Dermis microvascular lymphatic vessel endothelial cell (primary cell): Measurements from ENCODE around the gene TTLL4. TPM values are rescaled to one million over a fixed set of nuclear protein-coding genes. Genes with fewer than 3 reads are reported as not detected.
A peak's percentile ranks its signal among the peaks of the same experiment; 100 is the strongest.
"Not testable (repeated sequence)": the region's sequence is repeated elsewhere in the genome, so short reads cannot be mapped to it uniquely, and the experiment has no call there.

Experiments used
- DNase-seq, 2 donors: peaks; one replicate each; pipeline versions ENCODE4 v3.0.0 to v3.0.0-alpha.2; 2010; ENCODE audit warnings: low read depth in 2 of 2
- total RNA-seq: library from RNA; depleted of rRNA; stranded (reverse); fragments of >200 nt; gene quantifications from 2 replicates; pipeline ENCODE4 v1.2.1, GENCODE V29; 2014

The TTLL4 gene
- total RNA-seq, 1 donor from 2014 or later = 5.4 TPM

DNA sequence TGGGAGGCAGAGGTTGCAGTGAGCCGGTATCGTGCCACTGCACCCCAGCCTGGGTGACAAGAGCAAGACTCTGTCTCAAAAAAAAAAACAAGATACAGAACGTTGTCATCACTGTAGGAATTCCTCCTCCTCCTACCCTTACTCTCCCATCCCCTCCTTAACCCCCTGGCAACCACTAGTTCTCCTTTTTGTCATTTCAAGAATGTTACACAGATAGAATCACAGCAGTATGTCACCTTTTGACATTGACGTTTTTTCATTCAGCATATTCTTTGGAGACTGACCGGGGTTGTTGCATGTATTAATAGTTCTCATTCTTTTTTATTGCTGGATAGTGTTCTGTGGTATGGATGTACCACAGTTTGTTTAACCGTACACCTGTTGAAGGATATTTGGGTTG, 32.4 kb downstream of the TTLL4 start:
- no peak for DNase-seq

DNA sequence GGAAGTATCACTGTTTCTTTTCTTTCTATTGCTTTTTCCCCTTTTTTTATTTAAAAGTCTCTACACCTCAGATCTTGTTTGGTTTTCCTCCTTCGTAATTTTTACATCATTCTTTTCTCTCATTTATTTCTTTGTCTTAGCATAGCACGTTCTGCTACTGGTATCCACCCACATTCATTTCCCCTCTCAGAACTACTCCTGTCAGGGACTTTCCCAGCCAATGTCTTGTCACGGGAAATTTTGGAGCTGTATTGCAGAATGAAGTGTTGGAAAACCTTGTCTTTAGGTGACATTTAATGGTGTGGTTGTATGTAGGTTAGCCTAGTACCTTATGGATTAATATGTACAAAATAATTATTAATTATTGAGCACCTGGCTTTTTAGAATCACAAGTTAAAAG, 34.0 kb downstream of the TTLL4 start:
- DNase-seq = no peak

DNA sequence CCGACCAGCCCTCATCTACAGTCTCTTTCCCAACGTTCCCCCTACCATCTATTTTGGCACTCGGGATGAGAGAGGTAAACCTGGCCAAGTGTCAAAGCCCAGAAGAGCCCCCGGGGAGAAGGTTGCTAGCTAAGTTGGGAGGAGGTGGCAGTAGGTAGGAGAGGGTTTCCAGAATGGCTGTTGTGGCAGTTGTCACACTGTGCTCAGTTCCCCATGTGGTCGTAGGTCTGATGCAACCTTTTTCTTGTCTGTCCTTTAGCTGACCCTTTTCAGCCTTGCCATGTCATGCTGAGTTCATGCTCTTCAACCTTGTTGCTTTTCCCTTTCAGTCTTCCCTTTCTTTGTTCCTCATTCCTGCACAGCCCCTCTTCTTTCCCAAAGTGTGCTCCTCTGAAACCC, 34.5 kb downstream of the TTLL4 start:
- DNase-seq = no peak

DNA sequence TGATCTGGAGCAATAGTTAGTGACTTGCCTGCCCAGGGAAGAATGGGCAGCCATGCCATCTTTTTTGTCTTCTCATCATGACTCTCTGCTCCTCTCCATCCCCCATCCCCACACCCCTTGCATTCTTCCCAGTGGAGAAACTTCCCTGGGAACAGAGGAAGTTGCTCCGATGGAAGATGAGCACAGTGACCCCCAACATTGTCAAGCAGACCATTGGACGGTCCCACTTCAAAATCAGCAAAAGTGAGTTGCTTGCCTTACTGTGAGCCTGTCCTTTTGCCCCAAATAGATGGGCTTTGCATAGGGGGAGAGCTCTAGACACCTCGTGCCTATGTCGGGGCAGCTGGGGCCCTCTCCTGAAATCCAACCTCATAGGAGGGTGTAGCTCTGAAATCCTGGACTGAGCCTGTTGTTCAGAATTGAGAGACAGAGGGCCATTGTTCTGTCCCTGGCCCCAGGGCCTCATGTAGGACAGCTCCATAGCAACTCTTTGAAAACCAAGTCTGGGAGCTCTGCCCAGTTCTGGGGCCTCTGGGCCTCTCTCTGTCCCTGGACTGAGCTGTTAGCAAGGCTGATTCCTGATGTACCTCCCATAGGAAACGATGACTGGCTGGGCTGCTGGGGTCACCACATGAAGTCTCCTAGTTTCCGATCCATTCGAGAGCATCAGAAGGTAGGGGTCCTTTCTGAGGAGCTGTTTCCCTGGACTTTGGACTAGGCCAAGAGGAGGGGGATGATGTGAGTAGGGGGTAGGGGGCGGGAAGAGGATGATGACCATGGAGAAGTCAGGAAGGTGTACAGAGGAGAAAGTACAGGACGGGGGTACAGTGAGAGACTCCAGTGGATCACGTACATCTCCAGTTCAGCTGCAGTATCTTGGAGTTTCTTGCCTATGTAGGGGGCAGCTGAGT, 35.2 kb downstream of the TTLL4 start:
- DNase-seq = peak in 1 of 2 donors; percentile 12

DNA sequence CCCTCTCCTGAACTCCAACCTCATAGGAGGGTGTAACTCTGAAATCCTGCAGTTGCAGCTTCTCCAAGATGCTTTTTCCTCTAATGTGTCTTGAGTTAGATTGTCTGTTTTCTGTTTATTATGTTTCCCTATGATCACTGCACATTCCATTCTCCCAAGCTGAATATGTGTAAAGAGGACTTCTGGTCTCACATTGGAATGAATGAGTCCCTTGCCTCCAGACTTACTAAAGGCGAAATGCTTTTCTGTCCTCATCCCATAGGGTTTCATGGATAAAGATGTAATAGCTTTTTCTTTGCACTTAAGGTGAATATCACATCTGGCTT, 35.8 kb downstream of the TTLL4 start:
- no peak for DNase-seq

DNA sequence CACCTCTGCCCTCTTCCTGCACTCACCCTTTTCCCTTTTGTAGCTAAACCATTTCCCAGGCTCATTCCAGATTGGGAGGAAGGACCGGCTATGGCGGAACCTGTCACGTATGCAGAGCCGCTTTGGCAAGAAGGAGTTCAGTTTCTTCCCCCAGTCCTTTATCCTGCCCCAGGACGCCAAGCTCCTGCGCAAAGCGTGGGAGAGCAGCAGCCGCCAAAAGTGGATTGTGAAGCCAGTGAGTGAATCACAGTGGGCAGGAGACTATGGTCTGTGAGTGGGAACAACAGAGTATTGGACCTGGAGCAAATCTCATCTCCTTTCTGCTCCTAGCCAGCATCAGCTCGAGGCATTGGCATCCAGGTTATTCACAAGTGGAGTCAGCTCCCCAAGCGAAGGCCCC, 36.3 kb downstream of the TTLL4 start:
- DNase-seq = no peak

DNA sequence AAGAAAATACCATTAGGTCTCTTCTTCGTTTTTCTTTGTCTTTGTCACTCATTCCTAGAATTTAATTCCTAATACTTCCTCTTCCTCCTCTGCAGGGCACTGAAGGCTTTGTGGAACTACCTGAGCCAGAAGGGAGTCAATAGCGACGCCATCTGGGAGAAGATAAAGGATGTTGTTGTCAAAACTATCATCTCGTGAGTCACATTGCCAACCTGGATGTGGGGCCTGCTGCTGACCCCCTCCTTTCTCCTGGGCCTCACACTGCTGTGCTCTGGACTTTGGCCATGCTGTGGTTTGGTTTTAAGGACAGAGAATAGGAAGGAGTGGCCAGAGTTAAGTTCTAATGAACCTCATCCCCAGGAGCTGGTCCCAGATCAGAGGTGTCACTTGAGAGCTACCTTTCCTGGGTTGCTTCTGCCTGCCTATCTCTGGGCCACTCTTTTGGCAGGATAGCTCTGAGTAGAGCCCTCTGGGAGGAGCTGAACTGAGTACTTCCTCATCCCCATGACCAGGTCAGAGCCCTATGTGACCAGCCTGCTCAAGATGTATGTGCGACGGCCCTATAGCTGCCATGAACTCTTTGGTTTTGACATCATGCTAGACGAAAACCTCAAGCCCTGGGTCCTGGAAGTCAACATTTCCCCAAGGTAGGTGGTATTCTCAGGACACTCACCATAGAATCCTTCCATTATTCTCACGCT, 38.3 kb downstream of the TTLL4 start:
- no peak for DNase-seq

DNA sequence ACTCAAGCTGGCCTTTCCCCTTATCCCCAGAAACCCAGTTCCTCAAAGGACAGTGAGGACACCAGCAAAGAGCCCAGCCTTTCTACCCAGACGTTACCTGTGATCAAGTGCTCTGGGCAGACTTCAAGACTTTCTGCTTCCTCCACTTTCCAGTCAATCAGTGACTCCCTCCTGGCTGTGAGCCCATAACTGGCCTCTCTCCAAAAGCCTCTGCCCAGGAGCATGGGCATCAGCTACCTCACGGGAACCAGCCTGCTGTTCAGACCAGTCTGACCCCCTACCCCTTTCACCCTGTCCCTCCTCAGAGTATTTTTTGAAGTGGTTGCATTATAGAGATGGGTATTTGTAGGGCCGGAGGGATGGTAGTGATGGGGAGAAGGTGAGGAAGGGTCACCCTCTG, 43.6 kb downstream of the TTLL4 start:
- no peak for DNase-seq

DNA sequence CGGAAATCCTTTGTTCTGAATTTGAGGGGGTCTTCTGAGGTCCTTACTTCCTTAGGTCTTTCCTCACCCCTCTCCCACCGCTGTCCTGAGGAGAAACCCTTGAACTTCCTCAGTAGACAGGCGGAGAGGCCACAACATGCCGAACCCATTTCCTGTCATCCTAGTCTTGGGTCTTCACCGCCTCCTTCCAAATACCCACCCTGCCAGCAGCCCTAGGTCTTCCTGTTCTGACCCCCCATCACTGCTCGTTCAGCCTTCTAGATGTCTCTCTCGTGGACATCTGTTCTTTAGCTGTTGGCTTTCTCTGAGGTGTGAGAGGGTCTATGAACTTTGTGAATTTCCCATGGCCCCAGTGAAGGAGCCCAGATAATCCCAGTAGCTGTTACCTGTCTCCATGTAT, 44.1 kb downstream of the TTLL4 start:
- no peak for DNase-seq

DNA sequence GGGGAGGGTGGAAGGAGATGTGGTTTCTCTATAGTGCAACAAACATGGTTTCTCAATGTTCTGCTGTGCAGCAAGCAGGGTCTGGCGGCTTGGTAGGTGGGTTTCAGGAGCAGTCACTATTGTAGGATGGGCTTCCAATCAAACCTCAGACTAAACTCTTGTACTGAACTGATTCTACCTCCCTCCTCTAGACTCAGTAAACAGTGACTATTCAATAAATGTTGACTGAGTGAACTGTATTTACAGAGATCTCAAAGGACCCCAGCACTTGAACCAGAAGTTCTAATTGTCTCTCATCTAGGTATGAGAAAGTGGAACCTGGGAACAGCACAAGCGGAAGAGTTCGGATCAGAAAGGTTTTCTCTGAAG, 44.5 kb downstream of the TTLL4 start:
- DNase-seq = no peak

DNA sequence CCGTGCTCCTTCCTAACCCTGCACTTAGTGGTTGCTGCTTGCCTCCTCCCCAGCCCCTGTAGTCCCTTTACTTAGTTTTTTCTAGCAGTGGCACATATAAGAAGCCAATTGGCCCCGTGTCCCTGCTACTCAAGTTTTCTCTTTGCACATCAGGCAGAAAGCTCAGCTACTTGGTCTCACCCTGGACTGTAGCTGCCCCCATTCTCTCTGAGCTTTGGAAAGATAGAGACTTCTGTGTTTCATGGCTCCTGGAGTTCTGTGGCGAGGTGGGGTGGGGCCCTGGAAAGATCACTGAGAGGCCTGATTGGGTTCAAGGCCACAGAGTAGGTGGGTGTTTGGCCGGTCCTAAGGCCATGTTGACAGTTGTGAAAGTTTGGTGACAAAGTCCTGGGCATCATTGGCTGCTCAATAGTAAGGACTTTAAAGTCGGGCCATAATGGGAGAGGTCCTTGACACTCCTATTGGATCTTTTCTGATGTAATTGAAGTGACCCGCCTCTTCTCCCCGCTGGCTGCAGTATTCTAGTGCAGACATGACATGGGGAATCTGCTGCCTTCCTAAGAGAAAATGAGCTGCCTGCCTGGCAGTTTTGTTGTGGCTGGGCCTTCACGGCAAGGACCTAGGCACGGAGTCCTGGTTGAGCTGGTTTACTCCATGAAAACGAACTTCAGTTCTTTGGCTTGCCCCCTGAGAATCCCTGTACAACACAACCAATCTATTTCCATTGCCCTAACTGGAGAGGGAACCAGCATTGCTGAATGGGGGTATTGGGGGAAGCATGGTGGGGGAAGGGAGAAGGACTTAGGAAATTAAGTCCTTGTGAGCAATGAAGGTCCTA, 45.2 kb downstream of the TTLL4 start:
- no peak for DNase-seq

DNA sequence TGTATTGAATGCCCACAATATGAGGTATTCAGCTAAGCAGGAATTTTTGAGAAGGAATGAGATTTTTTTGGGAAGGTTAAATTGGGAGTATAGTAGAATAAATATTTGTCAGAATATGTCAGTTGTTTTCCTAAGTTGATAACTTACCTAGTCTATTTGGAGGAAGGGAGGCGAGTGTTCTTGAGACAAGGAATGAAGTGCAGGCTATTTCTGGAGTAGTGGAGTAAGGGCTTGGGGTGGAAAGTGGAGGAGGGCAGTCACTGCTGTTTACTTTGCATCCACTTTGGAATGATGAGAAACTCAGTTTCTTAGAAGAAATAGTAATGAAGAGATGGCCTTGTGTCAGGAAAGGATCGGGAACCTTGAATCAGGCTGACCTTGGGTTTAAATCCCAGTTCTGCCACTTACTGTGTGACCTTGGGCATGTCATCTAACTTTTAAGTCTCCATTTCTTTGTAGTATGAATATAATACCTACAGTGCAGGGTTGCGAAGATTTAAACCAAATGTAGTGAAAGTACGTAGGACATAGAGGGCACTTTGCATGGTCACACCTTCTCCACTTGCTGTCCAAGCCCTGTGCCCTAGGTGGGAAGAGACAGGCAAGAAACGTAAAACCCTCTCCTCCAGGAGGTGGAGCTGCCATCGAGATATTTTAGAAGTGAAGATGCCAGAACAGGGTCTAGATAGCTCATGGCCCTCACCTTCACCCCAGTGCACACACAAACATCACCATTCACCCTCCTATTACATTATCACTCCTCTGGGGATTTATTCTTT, 46.2 kb downstream of the TTLL4 start:
- DNase-seq = no peak

DNA sequence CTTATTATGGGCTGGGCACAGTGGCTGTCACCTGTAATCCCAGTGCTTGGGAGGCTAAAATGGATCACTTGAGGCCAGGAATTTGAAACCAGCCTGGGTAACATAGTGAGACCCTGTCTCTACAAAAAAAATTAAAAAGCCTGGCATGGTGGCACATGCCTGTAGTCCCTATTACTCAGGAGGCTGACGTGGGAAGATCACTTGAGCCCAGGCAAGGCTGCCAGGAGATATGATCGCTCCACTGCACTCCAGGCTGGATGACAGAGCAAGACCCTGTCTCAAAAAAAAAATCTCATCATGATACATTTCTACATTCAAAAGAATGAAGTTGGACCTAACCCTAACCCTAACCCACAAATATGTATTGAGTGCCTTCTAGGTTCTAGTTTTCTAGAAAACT, 51.2 kb downstream of the TTLL4 start:
- no peak for DNase-seq

DNA sequence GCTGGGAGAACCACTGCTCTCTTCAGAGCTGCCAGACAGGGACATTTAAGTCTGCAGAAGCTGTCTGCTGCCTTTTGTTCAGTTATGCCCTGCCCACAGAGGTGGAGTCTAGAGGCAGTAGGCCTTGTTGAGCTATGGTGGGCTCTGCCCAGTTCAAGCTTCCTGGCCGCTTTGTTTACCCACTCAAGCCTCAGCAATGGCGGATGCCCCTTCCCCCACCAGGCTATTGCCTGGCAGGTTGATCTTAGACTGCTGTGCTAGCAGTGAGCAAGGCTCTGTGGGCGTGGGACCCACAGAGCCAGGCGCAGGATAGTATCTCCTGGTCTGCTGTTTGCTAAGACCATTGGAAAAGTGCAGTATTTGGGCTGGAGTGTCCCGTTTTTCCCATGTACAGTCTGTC, 62.1 kb downstream of the TTLL4 start:
- DNase-seq = not testable (repeated sequence)

DNA sequence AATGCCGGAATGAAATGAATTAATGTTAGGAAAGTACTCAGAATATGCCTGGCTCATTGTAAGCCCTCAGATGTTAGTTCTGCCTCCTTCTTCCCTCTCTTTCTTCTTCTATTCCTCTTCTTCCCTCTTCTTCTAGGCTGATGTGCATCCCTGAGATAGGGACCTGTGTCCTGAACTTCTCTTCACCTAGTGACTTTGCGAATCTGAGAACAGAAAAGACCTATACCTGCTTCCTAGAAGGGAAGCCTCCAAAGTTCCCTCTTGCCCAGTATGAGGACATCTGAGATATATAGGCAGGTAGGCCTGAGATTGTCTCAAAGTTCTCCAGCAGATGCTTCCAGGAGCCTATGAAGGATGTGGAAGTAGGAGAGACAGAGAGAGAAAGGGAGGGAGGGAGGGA, 63.2 kb downstream of the TTLL4 start:
- no peak for DNase-seq

DNA sequence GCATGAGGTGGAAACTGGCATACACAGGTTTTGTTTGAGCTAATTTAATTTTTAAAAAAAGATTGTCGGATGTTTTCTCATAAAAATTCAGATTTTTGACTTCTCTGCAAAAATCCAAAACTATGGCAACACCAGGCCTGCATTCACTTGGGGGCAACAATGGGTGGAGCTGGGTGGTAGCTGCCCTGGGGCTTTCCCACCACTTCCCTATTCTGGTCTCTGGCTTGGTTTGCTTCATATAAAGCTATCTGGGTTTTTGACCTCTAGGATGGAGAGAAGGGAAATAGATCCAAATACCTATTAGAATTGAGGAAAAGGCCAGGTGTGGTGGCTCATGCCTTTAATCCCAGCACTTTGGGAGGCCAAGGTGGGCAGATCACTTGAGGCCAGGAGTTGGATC, 65.9 kb downstream of the TTLL4 start:
- no peak for DNase-seq

DNA sequence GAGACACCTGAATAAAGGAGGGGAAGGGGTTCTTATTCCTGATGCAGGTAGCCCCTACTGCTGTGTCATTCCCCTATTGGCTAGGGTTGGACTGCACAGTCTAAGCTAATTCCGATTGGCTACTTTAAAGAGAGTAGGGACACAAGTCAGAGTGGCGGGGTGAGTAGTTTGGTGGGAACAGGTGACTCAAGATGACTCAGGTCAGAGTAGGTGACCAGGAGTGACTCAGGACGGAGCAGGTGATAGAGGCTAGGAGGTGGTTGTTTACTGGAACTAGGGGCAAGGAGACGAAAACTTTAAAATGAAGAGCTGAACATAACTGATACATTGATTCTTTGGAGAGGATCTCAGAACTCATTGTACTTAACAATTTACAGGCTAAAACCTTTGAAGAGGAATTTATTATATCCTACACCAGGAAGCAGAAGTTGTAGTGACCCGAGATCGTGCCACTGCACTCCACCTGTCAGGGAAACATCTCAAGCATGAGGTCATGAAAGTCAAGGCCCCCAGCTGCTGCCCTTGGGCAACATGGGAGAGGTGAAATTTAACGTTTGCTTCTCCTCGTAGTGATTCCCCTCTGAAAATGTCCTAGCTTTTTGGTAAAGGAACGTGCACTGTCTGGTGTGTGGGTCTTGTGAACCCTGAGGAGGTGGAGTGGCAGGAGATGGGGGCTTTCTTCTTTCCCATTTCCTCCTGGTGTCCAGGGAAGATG, 66.8 kb downstream of the TTLL4 start:
- no peak for DNase-seq

DNA sequence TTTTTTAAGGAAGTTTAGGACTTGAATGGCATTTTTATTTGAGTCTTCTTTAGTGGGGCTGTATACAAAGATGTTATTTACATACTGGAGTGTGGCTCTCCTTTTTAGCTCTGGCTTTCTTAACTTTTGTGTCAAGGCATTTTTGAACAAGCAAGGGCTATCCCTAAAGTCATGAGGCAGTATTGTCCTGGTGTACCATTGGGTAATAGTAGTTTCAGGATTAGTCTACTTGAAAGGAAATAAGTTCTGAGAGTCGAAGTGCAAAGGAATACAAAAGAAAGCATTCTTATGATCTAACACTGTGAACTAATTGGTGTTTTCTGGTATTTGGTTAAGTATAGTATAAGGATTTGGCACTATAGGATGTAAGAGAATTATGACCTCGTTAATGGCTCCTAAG, 69.4 kb downstream of the TTLL4 start:
- DNase-seq = no peak

DNA sequence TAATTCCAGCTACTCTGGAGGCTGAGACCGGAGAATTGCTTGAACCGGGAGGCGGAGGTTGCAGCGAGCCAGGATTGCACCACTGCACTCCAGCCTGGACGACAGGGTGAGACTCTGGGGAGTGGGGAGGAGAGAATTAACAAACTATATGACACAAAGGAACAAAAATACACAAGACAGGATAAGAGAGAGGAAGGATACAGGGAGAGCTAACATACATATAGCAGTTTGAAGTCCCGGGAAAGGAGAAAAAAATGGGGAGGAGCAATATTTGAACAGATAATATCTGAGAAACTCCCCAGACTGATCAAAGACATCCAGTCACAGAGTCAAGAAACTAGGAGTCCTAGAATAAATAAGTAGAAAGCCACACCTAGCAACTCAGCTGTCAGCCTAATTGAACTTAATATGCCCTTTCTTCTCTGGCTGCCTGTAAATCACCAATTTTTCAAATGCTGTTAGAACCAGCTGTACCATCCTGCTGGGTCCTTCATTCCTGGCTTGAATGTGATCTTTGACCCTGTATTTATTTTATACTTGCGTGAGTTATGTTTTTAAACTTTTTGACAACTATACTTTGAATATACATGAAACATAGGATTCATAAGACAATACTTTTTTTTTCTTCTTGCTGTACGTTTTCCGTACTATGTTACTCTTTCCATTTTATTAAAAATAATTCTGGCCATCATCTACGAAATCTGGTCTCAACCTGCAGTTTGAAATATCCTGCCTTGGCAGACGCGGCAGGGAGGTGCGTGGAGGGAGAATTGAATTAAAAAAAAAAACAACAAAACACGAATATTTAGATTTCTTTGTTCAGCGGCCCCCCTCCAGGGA, 70.4 kb downstream of the TTLL4 start:
- DNase-seq = no peak
